Measurements from ENCODE around the gene GPX2.

GPX2 gene

DNA sequence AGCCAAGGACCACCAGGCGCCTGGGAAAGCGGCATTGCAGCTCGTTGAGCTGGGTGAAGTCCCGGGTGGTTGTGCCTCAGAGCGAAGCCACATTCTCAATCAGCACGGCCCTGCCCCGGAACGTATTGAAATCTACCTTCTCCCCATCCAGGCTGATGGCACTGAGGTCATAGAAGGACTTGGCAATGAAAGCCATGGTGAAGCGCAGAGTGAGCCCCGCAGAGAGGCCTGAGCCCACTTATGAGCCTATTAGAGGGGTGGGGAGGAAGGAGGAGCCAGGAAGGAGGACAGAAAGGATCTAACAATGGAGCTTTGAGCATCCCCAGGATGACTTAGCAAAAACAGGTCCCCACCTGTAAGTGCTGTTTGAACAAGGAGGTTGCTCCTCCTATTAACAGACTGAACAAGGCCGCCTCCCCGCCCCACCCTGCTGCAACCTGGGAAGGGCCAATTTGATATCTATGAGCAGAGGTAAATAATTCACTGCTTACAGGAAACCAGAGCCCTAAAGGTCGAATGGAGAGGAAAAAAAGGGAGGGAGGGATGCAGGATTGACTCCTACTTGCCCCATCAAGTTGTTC, at the start of gene GPX2:
GPX2 (minus strand) TSS at position 215 of the 581 bp plus-strand sequence; CDS start at position 196, 19 bp downstream.
- DNase-seq: no peak

- DNase-seq: no peak
These were observed 48.4 kb upstream of the GPX2 start for GRCh38 chr14:64990939-64991338.

DNA sequence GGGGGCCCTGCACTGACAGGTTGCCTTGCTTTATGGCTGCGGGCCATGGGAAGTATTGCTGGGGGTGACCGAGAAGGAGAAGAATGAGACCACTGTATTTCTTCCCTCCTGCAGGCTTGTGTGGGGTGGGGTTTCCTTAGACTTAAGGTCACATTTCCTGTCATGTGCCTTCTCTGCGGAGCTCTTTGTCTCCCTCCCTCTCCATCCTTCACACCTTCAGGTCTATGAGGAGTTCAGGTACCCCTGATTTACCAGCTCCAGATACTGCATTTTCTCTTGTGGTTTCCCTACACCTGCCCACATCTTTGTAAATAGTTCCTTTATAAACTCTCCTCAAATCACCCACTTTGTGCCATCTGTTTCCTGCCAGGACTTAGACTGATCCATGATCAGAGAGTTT, 47.8 kb upstream of the GPX2 start:
- DNase-seq: peak; percentile 20

- no peak for DNase-seq
These were observed 44.9 kb upstream of the GPX2 start for GRCh38 chr14:64987438-64987767.

GRCh38 chr14:64986648-64987437, 44.3 kb upstream of the GPX2 start, which contains the start of gene FNTB:
TSS of gene FNTB (plus strand) at chr14:64986895. CDS start at chr14:64986954, 59 bp downstream.
- DNase-seq: peak; percentile 96

- peak; percentile 60 for DNase-seq
These were observed 41.1 kb upstream of the GPX2 start for GRCh38 chr14:64983439-64984310.

DNA sequence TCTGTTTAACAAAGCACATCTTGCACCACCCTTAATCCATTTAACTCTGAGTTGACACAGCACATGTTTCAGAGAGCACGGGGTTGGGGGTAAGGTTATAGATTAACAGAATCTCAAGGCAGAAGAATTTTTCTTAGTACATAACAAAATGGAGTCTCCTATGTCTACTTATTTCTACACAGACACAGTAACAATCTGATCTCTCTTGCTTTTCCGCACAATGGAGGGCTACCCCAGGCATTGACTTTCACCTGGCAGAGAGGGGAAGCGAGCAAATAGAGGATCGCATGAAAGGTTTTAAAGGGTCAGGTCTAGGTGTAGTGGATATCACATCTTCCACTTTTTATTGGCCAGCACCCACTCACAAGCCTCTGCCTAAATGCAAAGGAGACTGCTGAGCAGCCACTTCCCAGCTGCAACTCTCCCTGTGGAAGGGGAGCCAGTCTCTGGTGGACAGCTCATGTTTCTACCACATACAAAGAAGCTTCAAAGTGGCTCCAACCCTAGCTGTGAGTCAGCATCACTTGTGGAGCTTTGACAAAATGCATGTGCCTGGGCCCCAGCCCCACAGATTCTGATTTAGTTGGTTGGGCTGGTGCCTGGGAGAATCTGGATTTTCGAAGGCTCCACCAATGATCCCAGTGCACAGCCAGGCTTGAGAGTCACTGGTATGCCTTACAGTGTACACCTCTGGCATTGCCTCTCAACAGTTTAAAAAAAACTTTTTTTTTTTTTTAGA, 37.0 kb upstream of the GPX2 start:
- no peak for DNase-seq

DNA sequence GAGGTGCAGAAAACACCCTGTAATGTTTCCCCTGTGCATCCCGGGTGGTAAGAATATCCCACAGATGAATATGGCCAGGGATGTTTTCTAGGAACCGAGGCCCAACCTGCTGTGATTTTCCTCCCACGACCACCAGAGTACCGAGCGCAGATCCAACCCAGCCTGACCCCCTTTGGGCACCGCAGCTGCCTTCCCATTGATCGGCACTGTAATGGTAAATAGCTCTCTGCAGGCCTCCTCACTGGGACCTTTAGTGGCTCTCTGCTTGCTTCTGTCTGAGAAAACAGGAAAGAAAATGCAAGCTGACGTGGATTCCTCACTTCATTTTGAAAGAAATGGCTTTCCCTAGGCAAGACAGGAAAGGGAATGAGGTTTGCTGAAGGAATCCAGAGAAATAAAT, 32.0 kb upstream of the GPX2 start:
- no peak for DNase-seq

GRCh38 chr14:64973826-64974225, 31.3 kb upstream of the GPX2 start:
- no peak for DNase-seq

DNA sequence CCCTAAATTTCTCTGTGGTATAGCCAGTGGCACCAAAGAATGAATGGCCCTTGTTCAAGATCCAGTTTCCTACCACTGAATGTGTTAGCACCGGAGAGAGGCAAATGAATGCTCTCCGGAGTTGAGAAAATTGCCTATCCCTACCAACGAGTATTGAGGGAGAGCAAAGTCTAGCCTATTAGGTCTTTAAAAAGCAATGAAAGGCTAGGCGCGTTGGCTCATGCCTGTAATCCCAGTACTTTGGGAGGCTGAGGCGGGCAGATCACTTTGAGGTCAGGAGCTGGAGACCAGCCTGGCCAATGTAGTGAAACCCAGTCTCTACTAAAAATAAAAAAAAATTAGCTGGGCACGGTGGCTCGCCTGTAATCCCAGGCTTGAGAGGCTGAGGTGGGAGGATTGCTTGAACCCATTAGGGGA, 30.5 kb upstream of the GPX2 start:
- no peak for DNase-seq

- peak; percentile 18 for DNase-seq
These were observed 29.6 kb upstream of the GPX2 start, which contains the start of gene RAB15 for GRCh38 chr14:64971943-64972791. TSS of gene RAB15 (minus strand) at chr14:64972336. CDS start at chr14:64972076, 260 bp downstream.

DNA sequence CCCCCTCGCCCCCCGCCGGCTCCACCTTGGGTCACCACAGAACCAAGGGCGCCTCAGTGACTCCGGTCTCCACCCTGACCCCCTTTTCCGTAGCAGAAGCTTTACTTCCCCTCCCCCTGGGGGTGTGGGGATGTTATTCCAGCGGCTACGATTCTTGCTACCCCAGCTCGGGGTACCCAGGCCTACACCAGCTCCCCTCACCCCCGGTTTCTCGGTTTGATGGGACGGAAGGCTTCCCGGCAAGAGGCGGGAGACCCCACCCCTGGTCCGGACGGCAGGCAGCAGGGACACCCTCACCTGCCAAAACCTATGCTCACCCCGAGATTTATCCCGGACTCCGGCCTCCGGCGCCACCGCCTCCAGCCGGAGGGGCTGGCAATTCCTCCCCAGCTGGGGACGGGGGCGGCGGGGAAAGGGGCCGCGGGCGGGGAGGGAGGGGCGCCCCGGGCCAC, 29.0 kb upstream of the GPX2 start:
- DNase-seq: no peak

- no peak for DNase-seq
These were observed 28.4 kb upstream of the GPX2 start for GRCh38 chr14:64970776-64971477.

DNA sequence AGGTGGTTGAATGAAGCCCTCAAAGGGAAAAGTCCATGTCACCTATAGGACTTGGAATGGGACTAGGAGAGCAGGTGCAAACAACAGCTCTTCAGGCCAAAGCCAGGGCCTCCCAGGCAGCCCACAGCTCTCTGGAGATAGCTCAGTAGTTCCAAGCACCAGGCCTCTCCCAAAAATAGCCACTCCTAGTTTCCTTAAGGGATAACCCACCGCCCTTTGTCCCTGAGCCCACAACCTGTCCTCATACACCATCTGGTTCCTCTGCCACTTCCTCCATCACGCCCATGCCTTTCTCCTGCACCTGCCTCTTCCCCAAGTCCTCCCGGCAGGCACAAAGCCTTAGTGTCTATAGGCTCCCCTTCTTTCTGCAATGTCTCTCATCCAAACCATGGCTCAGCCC, 27.5 kb upstream of the GPX2 start:
- DNase-seq: no peak

- DNase-seq: no peak
These were observed 26.1 kb upstream of the GPX2 start for GRCh38 chr14:64968651-64969050.

GRCh38 chr14:64968167-64968566, 25.6 kb upstream of the GPX2 start:
- no peak for DNase-seq

- DNase-seq: no peak
These were observed 24.4 kb upstream of the GPX2 start for GRCh38 chr14:64966976-64967375.

DNA sequence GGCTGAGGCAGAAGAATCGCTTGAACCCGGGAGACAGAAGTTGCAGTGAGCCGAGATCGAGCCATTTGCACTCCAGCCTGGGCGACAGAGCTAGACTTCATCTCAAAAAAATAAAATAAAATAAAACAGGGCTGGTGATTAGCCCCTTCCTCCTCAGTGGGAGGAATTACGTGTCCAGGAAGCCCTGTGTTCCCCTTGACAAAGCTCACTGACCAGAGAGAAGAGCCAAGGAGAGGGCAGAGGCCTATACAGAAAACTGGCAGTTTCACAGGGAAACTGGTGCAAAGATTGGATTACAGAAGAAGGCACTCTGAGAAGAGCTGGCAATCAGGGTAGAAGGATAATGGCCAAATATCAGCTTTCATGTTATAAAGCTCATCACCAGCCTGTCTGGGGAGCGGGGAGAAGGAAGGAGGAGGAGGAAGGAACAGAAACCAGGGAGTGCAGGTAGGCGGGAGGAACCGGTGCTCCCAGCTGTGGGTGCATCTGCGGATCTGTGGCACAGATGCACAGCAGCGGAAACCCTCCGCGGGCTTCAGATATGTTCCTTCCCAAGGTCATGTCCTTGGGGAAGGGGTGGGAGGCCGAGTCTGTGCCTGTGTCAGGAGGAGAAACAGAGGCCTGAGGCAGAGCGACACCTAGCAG, 22.9 kb upstream of the GPX2 start:
- no peak for DNase-seq

DNA sequence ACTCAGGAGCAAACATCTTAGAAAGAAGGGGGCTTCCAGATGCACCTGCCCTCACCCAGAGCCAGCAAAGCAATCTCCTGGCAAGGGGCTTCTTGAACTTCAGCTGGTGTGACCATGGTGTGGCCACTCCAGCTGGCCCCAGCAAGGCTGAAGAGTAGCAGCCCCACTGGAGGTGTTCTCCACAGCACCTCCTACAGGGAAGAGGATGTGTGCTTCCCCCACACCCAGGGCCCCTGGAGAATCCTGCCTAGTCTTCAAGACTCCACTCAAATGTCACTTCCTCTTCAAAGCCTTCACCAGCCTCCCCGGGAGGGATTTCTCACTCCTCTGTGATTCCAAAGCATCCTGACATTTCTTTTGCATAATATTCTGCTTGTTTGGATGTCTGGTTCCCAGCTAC, 21.1 kb upstream of the GPX2 start:
- no peak for DNase-seq

GRCh38 chr14:64960762-64961276, 18.3 kb upstream of the GPX2 start:
- no peak for DNase-seq

Data from activated CD4-positive, alpha-beta T cell treated with anti-CD3 and anti-CD28 coated beads, Interleukin-2, amount 50 U/mL, for 16 hours (primary cell).